SK-N-SH (cell line): ENCODE results near the gene RSRC1. TPM values are rescaled to one million over a fixed set of nuclear protein-coding genes. Genes with fewer than 3 reads are reported as not detected.

Experiments
- CTCF ChIA-PET: fragments of 300-600, 350-600 bp; formaldehyde crosslinking; extraction: SDS; loops from one replicate; lab custom pipeline; 2021; lab: Yijun Ruan, JAX
- POLR2A ChIA-PET: fragments of 350-600 bp; sonication (Branson Sonifier 250); formaldehyde crosslinking; extraction: SDS; loops from one replicate; lab custom pipeline; 2020; ENCODE audit warnings: antibody characterized with exemption, inconsistent platforms; lab: Yijun Ruan, JAX
- DNase-seq: peaks from one replicate; pipeline ENCODE4 v3.0.0; 2012
- H2AFZ ChIP-seq: fragments of 200-600 bp; sonication (generic); 2 replicates; pipeline ENCODE4 v1.8.1; 2016; ENCODE audit warnings: antibody characterized with exemption, mild to moderate bottlenecking, low read depth
- H3F3A ChIP-seq: fragments of 200-600 bp; sonication (generic); replicated peaks from 2 replicates; pipeline ENCODE3; 2016; ENCODE audit warnings: antibody characterized with exemption, mild to moderate bottlenecking; ENCODE audit not compliant: insufficient read depth
- H3K27ac ChIP-seq, 2 experiments: fragments of 200-500 bp in 1 of 2; fragments of 200-600 bp in 1 of 2; sonication (Bioruptor generic) in 1 of 2; sonication (generic), shearing (Covaris generic) in 1 of 2; 2 replicates each; pipeline versions ENCODE4 v1.5.1 to v1.6.1; 2014 to 2016; ENCODE audit warnings: low read depth in 2 of 2, inconsistent platforms in 1 of 2, low read length in 1 of 2, mild to moderate bottlenecking in 1 of 2, mixed read lengths in 1 of 2
- H3K27me3 ChIP-seq: fragments of 200-600 bp; sonication (generic), shearing (Covaris generic); 2 replicates; pipeline ENCODE4 v1.6.1; 2016; ENCODE audit warnings: mixed run types; ENCODE audit not compliant: insufficient read depth
- H3K36me3 ChIP-seq, 2 experiments: fragments of 200-500 bp in 1 of 2; fragments of 200-600 bp in 1 of 2; sonication (Bioruptor generic) in 1 of 2; sonication (generic) in 1 of 2; replicated peaks in 1 of 2; 2 replicates each; pipeline versions ENCODE3 to v1.5.1; 2014 to 2016; ENCODE audit warnings: low read length in 1 of 2, mild to moderate bottlenecking in 1 of 2; ENCODE audit not compliant: insufficient read depth in 2 of 2, control insufficient read depth in 1 of 2
- H3K4me1 ChIP-seq, 2 experiments: fragments of 200-500 bp in 1 of 2; fragments of 200-600 bp in 1 of 2; sonication (Bioruptor generic) in 1 of 2; sonication (generic), shearing (Covaris generic) in 1 of 2; 2 replicates each; pipeline versions ENCODE4 v1.5.1 to v1.6.1; 2014 to 2016; ENCODE audit warnings: low read depth in 1 of 2, low read length in 1 of 2, mixed run types in 1 of 2; ENCODE audit not compliant: insufficient read depth in 2 of 2, control insufficient read depth in 1 of 2
- H3K4me2 ChIP-seq: fragments of 200-600 bp; sonication (generic), shearing (Covaris generic); 2 replicates; pipeline ENCODE4 v1.6.1; 2017; ENCODE audit warnings: mixed run types
- H3K4me3 ChIP-seq, 2 experiments: fragments of 200-500 bp in 1 of 2; fragments of 200-600 bp in 1 of 2; sonication (Bioruptor generic) in 1 of 2; sonication (generic), shearing (Covaris generic) in 1 of 2; 2 replicates each; pipeline versions ENCODE4 v1.5.1 to v1.8.1; 2014 to 2016; ENCODE audit warnings: low read depth in 2 of 2, inconsistent platforms in 1 of 2, low read length in 1 of 2, mild to moderate bottlenecking in 1 of 2, mixed read lengths in 1 of 2, moderate library complexity in 1 of 2
- H3K79me2 ChIP-seq: fragments of 200-600 bp; sonication (generic); 2 replicates; pipeline ENCODE4 v1.8.1; 2017; ENCODE audit warnings: mild to moderate bottlenecking; ENCODE audit not compliant: insufficient read depth
- H3K9ac ChIP-seq: fragments of 200-600 bp; sonication (generic); 2 replicates; pipeline ENCODE4 v1.6.1; 2017; ENCODE audit warnings: mixed run types
- H3K9me2 ChIP-seq: fragments of 200-600 bp; sonication (generic); 2 replicates; pipeline ENCODE4 v1.6.1; 2017; ENCODE audit warnings: mixed run types
- H3K9me3 ChIP-seq: fragments of 200-600 bp; sonication (generic); 2 replicates; pipeline ENCODE4 v1.6.1; 2017; ENCODE audit warnings: mixed run types, mild to moderate bottlenecking, moderate library complexity
- H4K20me1 ChIP-seq: fragments of 200-600 bp; sonication (generic); 2 replicates; pipeline ENCODE4 v1.6.1; 2017; ENCODE audit warnings: mild to moderate bottlenecking, mixed run types; ENCODE audit not compliant: insufficient read depth
- CHD2 ChIP-seq: fragments of 150-350 bp; IDR thresholded peaks from 2 replicates; pipeline ENCODE4 v1.6.1; 2018; ENCODE audit warnings: low read length; ENCODE audit not compliant: partially characterized antibody
- EP300 ChIP-seq, 2 experiments: IDR thresholded peaks; 2 replicates each; pipeline versions ENCODE4 v1.4.0 to v1.6.1; 2012; ENCODE audit warnings: borderline replicate concordance in 1 of 2, low read depth in 1 of 2, low read length in 1 of 2
- EZH2phosphoT487 ChIP-seq: fragments of 200-600 bp; sonication (generic); IDR thresholded peaks from 2 replicates; pipeline ENCODE4 v1.6.1; 2017; ENCODE audit warnings: low read depth, mixed run types, mild to moderate bottlenecking, antibody characterized with exemption, moderate library complexity, borderline replicate concordance
- FOXJ3 ChIP-seq: sonication (generic); formaldehyde crosslinking; IDR thresholded peaks from 2 replicates; pipeline ENCODE4 v1.5.1; 2020; ENCODE audit warnings: mild to moderate bottlenecking, missing genetic modification reagents
- GABPA ChIP-seq: IDR thresholded peaks from 2 replicates; pipeline ENCODE4 v1.4.0; 2012; ENCODE audit warnings: low read depth, mild to moderate bottlenecking
- GATA2 ChIP-seq: sonication (generic); formaldehyde crosslinking; IDR thresholded peaks from 2 replicates; pipeline ENCODE4 v1.5.0; 2020; ENCODE audit warnings: mild to moderate bottlenecking, missing genetic modification reagents
- JUND ChIP-seq: IDR thresholded peaks from 2 replicates; pipeline ENCODE4 v1.4.0; 2012
- MEF2A ChIP-seq: IDR thresholded peaks from 2 replicates; pipeline ENCODE4 v1.4.0; 2012; ENCODE audit warnings: low read depth, borderline replicate concordance
- MXI1 ChIP-seq: IDR thresholded peaks from 2 replicates; pipeline ENCODE4 v1.6.1; 2012; ENCODE audit warnings: mild to moderate bottlenecking, low read depth, low read length, improper control_type of control experiment
- NFIC ChIP-seq: IDR thresholded peaks from 2 replicates; pipeline ENCODE4 v1.4.0; 2012; ENCODE audit warnings: borderline replicate concordance
- PBX3 ChIP-seq: IDR thresholded peaks from 2 replicates; pipeline ENCODE4; 2012
- RAD21 ChIP-seq: IDR thresholded peaks from 2 replicates; pipeline ENCODE4 v1.6.1; 2012; ENCODE audit warnings: mild to moderate bottlenecking, low read length
- RFX5 ChIP-seq: IDR thresholded peaks from 2 replicates; pipeline ENCODE4 v1.6.1; 2012; ENCODE audit warnings: mild to moderate bottlenecking, improper control_type of control experiment, low read length
- TEAD4 ChIP-seq: IDR thresholded peaks from 2 replicates; pipeline ENCODE4 v1.4.0; 2012; ENCODE audit warnings: mild to moderate bottlenecking, borderline replicate concordance; ENCODE audit not compliant: insufficient read depth
- YY1 ChIP-seq: IDR thresholded peaks from 2 replicates; pipeline ENCODE4 v1.4.0; 2012; ENCODE audit warnings: low read depth, mild to moderate bottlenecking
- WGBS: methylation state at CpG from one replicate; pipeline ENCODE4 v1.1.6; 2017; ENCODE audit warnings: low lambda C conversion rate; 5-methylcytosine and 5-hydroxymethylcytosine counted together
- polyA plus RNA-seq, 3 experiments: library from polyadenylated mRNA; depleted of rRNA; stranded (reverse); fragments of >200 nt; gene quantifications; 2 replicates each; pipeline ENCODE4 v1.2.3, GENCODE V29; 2012
- TF ChIP-seq, protein P1 (sequence below): IDR thresholded peaks from 2 replicates; pipeline ENCODE4 v1.6.1; 2012; ENCODE audit warnings: mild to moderate bottlenecking, low read depth, low read length, moderate library complexity
- TF ChIP-seq, protein P2 (sequence below): IDR thresholded peaks from 2 replicates; pipeline ENCODE4 v1.4.0; 2012; ENCODE audit warnings: low read depth
- TF ChIP-seq, protein P3 (sequence below): fragments of 200-600 bp; sonication (generic); IDR thresholded peaks from 2 replicates; pipeline ENCODE4 v1.6.1; 2017; ENCODE audit warnings: antibody characterized with exemption, mild to moderate bottlenecking, moderate library complexity
- TF ChIP-seq, protein P4 (sequence below): fragments of 150-350 bp; IDR thresholded peaks from 2 replicates; pipeline ENCODE4 v1.6.1; 2017; ENCODE audit warnings: antibody characterized with exemption, low read length, low read depth, borderline replicate concordance

The RSRC1 gene
- polyA plus RNA-seq, 1 of the 3 experiments (the other 2 are of a cell fraction) = 4.5 TPM

GRCh38 chr3:158085931-158086330, 24.0 kb upstream of the RSRC1 start:
- no peaks in the 10 kb centered on the region; a peak in 1 of 4 replicates for H3K4me1 ChIP-seq
- H3K27ac ChIP-seq = no peak overlapping the region
- H2AFZ ChIP-seq = no peak overlapping the region
- no peak overlapping the region for H3K4me3 ChIP-seq
- WGBS = 58% methylated on average over 1 of the region's 1 CpG
- H3K36me3 ChIP-seq = peaks cover 0 to 2% of the 10 kb centered on the region in 2 experiments
- DNase-seq = no peak
- no peak overlapping the region for H3K9ac ChIP-seq
- H3K27me3 ChIP-seq = no peaks in the 10 kb centered on the region
- POLR2A ChIA-PET = no interaction called here
- TF ChIP-seq MXI1 = no peak
- no peak for TF ChIP-seq CHD2
- no peak for TF ChIP-seq MEF2A
- no peak for TF ChIP-seq JUND
- no peak for TF ChIP-seq NFIC
- TF ChIP-seq YY1 = no peak
- TF ChIP-seq PBX3 = no peak
- TF ChIP-seq TEAD4 = no peak
- TF ChIP-seq GATA2 (CRISPR knock-in tag) = no peak
- TF ChIP-seq FOXJ3 (CRISPR knock-in tag) = no peak
- no peak for TF ChIP-seq RFX5
- TF ChIP-seq, protein P1, sequence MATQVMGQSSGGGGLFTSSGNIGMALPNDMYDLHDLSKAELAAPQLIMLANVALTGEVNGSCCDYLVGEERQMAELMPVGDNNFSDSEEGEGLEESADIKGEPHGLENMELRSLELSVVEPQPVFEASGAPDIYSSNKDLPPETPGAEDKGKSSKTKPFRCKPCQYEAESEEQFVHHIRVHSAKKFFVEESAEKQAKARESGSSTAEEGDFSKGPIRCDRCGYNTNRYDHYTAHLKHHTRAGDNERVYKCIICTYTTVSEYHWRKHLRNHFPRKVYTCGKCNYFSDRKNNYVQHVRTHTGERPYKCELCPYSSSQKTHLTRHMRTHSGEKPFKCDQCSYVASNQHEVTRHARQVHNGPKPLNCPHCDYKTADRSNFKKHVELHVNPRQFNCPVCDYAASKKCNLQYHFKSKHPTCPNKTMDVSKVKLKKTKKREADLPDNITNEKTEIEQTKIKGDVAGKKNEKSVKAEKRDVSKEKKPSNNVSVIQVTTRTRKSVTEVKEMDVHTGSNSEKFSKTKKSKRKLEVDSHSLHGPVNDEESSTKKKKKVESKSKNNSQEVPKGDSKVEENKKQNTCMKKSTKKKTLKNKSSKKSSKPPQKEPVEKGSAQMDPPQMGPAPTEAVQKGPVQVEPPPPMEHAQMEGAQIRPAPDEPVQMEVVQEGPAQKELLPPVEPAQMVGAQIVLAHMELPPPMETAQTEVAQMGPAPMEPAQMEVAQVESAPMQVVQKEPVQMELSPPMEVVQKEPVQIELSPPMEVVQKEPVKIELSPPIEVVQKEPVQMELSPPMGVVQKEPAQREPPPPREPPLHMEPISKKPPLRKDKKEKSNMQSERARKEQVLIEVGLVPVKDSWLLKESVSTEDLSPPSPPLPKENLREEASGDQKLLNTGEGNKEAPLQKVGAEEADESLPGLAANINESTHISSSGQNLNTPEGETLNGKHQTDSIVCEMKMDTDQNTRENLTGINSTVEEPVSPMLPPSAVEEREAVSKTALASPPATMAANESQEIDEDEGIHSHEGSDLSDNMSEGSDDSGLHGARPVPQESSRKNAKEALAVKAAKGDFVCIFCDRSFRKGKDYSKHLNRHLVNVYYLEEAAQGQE = no peak
- TF ChIP-seq, protein P2, sequence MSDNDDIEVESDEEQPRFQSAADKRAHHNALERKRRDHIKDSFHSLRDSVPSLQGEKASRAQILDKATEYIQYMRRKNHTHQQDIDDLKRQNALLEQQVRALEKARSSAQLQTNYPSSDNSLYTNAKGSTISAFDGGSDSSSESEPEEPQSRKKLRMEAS = no peak
- TF ChIP-seq, protein P3, sequence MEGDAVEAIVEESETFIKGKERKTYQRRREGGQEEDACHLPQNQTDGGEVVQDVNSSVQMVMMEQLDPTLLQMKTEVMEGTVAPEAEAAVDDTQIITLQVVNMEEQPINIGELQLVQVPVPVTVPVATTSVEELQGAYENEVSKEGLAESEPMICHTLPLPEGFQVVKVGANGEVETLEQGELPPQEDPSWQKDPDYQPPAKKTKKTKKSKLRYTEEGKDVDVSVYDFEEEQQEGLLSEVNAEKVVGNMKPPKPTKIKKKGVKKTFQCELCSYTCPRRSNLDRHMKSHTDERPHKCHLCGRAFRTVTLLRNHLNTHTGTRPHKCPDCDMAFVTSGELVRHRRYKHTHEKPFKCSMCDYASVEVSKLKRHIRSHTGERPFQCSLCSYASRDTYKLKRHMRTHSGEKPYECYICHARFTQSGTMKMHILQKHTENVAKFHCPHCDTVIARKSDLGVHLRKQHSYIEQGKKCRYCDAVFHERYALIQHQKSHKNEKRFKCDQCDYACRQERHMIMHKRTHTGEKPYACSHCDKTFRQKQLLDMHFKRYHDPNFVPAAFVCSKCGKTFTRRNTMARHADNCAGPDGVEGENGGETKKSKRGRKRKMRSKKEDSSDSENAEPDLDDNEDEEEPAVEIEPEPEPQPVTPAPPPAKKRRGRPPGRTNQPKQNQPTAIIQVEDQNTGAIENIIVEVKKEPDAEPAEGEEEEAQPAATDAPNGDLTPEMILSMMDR = no peak
- no peak for TF ChIP-seq EP300 (IDR thresholded peaks at IDR 0.05; ENCODE audit: borderline replicate concordance in 1 of 2, low read depth in 1 of 2, low read length in 1 of 2)
- no peak for TF ChIP-seq RAD21
- TF ChIP-seq GABPA = no peak
- TF ChIP-seq EZH2phosphoT487 = no peak
- TF ChIP-seq, protein P4, sequence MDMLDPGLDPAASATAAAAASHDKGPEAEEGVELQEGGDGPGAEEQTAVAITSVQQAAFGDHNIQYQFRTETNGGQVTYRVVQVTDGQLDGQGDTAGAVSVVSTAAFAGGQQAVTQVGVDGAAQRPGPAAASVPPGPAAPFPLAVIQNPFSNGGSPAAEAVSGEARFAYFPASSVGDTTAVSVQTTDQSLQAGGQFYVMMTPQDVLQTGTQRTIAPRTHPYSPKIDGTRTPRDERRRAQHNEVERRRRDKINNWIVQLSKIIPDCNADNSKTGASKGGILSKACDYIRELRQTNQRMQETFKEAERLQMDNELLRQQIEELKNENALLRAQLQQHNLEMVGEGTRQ = no peak
- TF ChIP-seq, all 33 proteins: peak for 0
- no peaks in the 10 kb centered on the region for H3K79me2 ChIP-seq
- CTCF ChIA-PET = interaction anchor here (1.1 kb wide), 1 partner anchor 14 kb away, joined by 3 read pairs; no protein-coding TSS in a partner anchor
- no peaks in the 10 kb centered on the region for H3K9me3 ChIP-seq
- no peaks in the 10 kb centered on the region for H4K20me1 ChIP-seq
- H3K4me2 ChIP-seq = no peak overlapping the region
- no peaks in the 10 kb centered on the region for H3K9me2 ChIP-seq
- no peaks in the 10 kb centered on the region for H3F3A ChIP-seq
